Measurements from ENCODE around the gene FAM3A.

DNA sequence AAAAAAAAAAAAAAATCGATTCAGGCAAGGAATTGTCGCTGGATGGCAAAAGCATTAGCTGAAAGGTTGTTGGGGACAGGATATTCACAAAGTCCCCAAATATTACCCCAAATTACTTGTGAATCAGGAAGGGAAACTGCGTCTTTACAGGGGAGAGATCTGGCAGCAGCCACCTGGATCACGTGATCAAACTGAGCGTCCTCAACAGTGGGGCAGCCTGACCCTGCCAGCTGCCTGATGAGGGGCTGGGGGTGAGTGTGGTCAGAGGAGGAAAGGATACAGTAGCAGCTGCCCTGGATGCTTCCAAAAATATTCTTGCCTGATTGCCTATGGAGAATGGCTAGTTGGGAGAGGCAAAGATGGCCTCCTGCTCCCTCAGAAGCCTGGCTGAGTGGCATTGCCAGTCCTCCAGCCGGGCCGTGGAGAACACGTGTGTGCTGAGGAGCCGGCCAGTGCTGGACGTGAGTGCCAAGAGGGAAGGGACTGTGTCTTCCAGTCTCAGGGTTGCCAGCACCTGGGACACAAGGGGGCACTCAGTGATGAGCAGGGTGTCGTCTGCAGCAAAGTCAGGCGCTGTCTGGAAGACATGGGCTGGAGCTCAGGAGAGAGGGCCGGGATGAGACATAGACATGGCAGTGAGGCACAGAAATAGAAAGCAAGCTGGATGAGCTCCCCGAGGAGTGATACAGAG, 34.0 kb downstream of the FAM3A start:
- TF ChIP-seq, protein P1, sequence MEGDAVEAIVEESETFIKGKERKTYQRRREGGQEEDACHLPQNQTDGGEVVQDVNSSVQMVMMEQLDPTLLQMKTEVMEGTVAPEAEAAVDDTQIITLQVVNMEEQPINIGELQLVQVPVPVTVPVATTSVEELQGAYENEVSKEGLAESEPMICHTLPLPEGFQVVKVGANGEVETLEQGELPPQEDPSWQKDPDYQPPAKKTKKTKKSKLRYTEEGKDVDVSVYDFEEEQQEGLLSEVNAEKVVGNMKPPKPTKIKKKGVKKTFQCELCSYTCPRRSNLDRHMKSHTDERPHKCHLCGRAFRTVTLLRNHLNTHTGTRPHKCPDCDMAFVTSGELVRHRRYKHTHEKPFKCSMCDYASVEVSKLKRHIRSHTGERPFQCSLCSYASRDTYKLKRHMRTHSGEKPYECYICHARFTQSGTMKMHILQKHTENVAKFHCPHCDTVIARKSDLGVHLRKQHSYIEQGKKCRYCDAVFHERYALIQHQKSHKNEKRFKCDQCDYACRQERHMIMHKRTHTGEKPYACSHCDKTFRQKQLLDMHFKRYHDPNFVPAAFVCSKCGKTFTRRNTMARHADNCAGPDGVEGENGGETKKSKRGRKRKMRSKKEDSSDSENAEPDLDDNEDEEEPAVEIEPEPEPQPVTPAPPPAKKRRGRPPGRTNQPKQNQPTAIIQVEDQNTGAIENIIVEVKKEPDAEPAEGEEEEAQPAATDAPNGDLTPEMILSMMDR (IDR thresholded peaks at IDR 0.05; ENCODE audit: low read length): no peak
- no peak for TF ChIP-seq EZH2 (IDR thresholded peaks at IDR 0.05; ENCODE audit: borderline replicate concordance, low read length)

Measured in OCI-LY1 (cell line).